Measurements from ENCODE around the gene BMAL2.

GRCh38 chr12:27338473-27338872 lies 5.8 kb downstream of the BMAL2 start:
- TF ChIP-seq POLR2A (IDR thresholded peaks at IDR 0.05; ENCODE audit: low read depth, low read length) (no peak), TAF1 (IDR thresholded peaks at IDR 0.05; ENCODE audit: low read depth, low read length) (no peak), POLR2AphosphoS5 (IDR thresholded peaks at IDR 0.05; ENCODE audit: low read depth, low read length) (no peak), PAX5 (IDR thresholded peaks at IDR 0.05; ENCODE audit: insufficient read depth, low read length, severe bottlenecking) (no peak)
